K562 (cell line): ENCODE data around the gene GPR39. TPM values are rescaled to one million over a fixed set of nuclear protein-coding genes. Genes with fewer than 3 reads are reported as not detected.

Experiments used
- RAD21 ChIP-seq, 2 experiments: fragments of 250-450 bp in 1 of 2; fragments of 450-650 bp in 1 of 2; sonication (Bioruptor Pico) in 1 of 2; formaldehyde crosslinking in 1 of 2; IDR thresholded peaks in 1 of 2; conservative IDR thresholded peaks in 1 of 2; 2 replicates each; pipeline versions ENCODE4 v1.4.0 to v1.8.0; 2020 to 2022; ENCODE audit warnings: mild to moderate bottlenecking in 2 of 2, moderate library complexity in 1 of 2
- STAG1 ChIP-seq: sonication (generic); formaldehyde crosslinking; IDR thresholded peaks from 2 replicates; pipeline ENCODE4 v1.5.0; 2020; ENCODE audit warnings: missing genetic modification reagents, borderline replicate concordance
- ZKSCAN3 ChIP-seq: fragments of 250-450 bp; sonication (Bioruptor Pico); IDR thresholded peaks from 2 replicates; pipeline ENCODE4 v1.4.0; 2020
- ZNF668 ChIP-seq: fragments of 250-450 bp; sonication (Bioruptor Pico); IDR thresholded peaks from 2 replicates; pipeline ENCODE4 v1.8.0; 2022; ENCODE audit warnings: mild to moderate bottlenecking, inconsistent platforms
- polyA plus RNA-seq, 8 experiments: library from polyadenylated mRNA; depleted of rRNA in 4 of 8; stranded (reverse) in 5 of 8; unstranded in 3 of 8; fragments of >200 nt; fragmentation: Nextera tagmentation in 2 of 8; fragmentation: Illumina TruSeq in 1 of 8; extraction: Ambion mirVana in 2 of 8; extraction: Trizol in 1 of 8; gene quantifications; 2 replicates each; pipeline versions ENCODE4 v1.2.1 to v1.2.3, GENCODE V29; 2011 to 2014; ENCODE audit warnings: inconsistent platforms in 1 of 8, missing spikeins in 1 of 8
- total RNA-seq, 7 experiments: library from RNA; depleted of rRNA in 6 of 7; stranded (reverse); fragments of >200 nt in 6 of 7; fragmentation: Illumina TruSeq in 2 of 7; extraction: Trizol in 2 of 7; gene quantifications; 2 replicates each; pipeline versions ENCODE4 v1.2.1 to v1.2.3, GENCODE V29; 2011 to 2021; ENCODE audit warnings: low replicate concordance in 1 of 7
- TF ChIP-seq, protein P1 (sequence below): fragments of 250-450 bp; sonication (Bioruptor Pico); IDR thresholded peaks from 2 replicates; pipeline ENCODE4 v1.4.0; 2020; ENCODE audit warnings: mild to moderate bottlenecking
- TF ChIP-seq, protein P2 (sequence below): sonication (generic); formaldehyde crosslinking; IDR thresholded peaks from 2 replicates; pipeline ENCODE4 v1.8.0; 2022; ENCODE audit warnings: mild to moderate bottlenecking, missing genetic modification reagents
- TF ChIP-seq, protein P3 (sequence below): fragments of 450-650 bp; formaldehyde crosslinking; IDR thresholded peaks from 2 replicates; pipeline ENCODE4 v1.4.0; 2020; ENCODE audit warnings: mild to moderate bottlenecking, mixed read lengths
- TF ChIP-seq, protein P4 (sequence below): fragments of 250-450 bp; sonication (Bioruptor Pico); IDR thresholded peaks from 2 replicates; pipeline ENCODE4 v1.5.0; 2021; ENCODE audit warnings: mild to moderate bottlenecking, moderate library complexity
- TF ChIP-seq, protein P5 (sequence below), 2 experiments: fragments of 450-650 bp in 1 of 2; sonication (generic) in 1 of 2; formaldehyde crosslinking; conservative IDR thresholded peaks; 2 replicates each; pipeline versions ENCODE4 v1.4.0 to v1.8.1; 2020 to 2022; ENCODE audit warnings: mild to moderate bottlenecking in 1 of 2, missing genetic modification reagents in 1 of 2
- TF ChIP-seq, protein P6 (sequence below), 2 experiments: fragments of 200-800 bp in 1 of 2; sonication (Bioruptor generic) in 1 of 2; sonication (generic) in 1 of 2; formaldehyde crosslinking in 1 of 2; IDR thresholded peaks in 1 of 2; conservative IDR thresholded peaks in 1 of 2; 2 replicates each; pipeline versions ENCODE4 v1.5.0 to v1.6.1; 2016 to 2020; ENCODE audit warnings: missing compliant biosample characterization in 1 of 2, missing genetic modification characterization in 1 of 2, missing genetic modification reagents in 1 of 2
- TF ChIP-seq, protein P7 (sequence below): IDR thresholded peaks from 2 replicates; pipeline ENCODE4 v1.6.1; 2011; ENCODE audit warnings: borderline replicate concordance, low read depth, mild to moderate bottlenecking, moderate library complexity, low read length; ENCODE audit not compliant: insufficient read depth, poor library complexity, severe bottlenecking

The GPR39 gene
- total and polyA plus RNA-seq, 9 of the 15 experiments (the other 6 are each of a cell fraction or from before 2014, with no cell fraction given) = 0.04 TPM; not detected in 8

DNA sequence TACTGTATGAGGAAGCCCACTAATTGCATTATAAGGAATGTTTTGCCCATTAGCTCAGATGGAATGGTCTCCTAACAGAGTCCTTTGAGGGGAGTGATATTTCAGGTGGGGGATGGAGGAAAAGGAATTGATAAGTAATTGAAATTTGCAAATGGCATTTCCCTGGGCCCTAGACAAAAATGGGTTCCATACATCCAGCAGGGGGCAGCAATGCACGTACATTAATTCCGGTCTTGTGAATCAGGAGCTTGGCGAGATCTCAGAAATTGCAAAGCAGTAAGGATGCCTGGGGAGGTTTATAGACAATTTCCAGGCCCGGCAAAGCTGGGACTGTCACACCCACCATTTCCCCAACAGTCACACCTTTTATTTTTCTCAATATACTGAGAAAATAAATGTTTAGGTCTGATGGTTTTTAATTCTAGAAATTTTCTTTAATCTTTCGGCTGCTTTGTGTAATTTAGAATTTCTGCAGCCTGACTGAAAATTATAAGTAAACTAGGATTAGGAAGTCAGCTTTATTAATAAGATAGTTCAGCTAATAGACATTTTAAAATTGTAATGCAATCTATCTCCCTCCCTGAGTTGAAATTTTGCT is 130.6 kb downstream of the GPR39 start (continued):
- TF ChIP-seq, protein P1, sequence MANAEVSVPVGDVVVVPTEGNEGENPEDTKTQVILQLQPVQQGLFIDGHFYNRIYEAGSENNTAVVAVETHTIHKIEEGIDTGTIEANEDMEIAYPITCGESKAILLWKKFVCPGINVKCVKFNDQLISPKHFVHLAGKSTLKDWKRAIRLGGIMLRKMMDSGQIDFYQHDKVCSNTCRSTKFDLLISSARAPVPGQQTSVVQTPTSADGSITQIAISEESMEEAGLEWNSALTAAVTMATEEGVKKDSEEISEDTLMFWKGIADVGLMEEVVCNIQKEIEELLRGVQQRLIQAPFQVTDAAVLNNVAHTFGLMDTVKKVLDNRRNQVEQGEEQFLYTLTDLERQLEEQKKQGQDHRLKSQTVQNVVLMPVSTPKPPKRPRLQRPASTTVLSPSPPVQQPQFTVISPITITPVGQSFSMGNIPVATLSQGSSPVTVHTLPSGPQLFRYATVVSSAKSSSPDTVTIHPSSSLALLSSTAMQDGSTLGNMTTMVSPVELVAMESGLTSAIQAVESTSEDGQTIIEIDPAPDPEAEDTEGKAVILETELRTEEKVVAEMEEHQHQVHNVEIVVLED = no peak
- TF ChIP-seq ZKSCAN3 (CRISPR knock-in tag) = no peak
- TF ChIP-seq RAD21 (CRISPR knock-in tag; conservative IDR thresholded peaks at IDR 0.05 in 1 of 2, IDR thresholded peaks at IDR 0.05 in 1 of 2) = peak; percentile 37 to 69; a peak in 3 of 4 replicates
- no peak for TF ChIP-seq STAG1
- TF ChIP-seq ZNF668 (CRISPR knock-in tag) = no peak
- TF ChIP-seq, protein P2, sequence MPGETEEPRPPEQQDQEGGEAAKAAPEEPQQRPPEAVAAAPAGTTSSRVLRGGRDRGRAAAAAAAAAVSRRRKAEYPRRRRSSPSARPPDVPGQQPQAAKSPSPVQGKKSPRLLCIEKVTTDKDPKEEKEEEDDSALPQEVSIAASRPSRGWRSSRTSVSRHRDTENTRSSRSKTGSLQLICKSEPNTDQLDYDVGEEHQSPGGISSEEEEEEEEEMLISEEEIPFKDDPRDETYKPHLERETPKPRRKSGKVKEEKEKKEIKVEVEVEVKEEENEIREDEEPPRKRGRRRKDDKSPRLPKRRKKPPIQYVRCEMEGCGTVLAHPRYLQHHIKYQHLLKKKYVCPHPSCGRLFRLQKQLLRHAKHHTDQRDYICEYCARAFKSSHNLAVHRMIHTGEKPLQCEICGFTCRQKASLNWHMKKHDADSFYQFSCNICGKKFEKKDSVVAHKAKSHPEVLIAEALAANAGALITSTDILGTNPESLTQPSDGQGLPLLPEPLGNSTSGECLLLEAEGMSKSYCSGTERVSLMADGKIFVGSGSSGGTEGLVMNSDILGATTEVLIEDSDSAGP (CRISPR knock-in tag) = no peak
- TF ChIP-seq, protein P3, sequence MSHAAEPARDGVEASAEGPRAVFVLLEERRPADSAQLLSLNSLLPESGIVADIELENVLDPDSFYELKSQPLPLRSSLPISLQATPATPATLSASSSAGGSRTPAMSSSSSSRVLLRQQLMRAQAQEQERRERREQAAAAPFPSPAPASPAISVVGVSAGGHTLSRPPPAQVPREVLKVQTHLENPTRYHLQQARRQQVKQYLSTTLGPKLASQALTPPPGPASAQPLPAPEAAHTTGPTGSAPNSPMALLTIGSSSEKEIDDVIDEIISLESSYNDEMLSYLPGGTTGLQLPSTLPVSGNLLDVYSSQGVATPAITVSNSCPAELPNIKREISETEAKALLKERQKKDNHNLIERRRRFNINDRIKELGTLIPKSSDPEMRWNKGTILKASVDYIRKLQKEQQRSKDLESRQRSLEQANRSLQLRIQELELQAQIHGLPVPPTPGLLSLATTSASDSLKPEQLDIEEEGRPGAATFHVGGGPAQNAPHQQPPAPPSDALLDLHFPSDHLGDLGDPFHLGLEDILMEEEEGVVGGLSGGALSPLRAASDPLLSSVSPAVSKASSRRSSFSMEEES (CRISPR knock-in tag) = no peak
- TF ChIP-seq, protein P4, sequence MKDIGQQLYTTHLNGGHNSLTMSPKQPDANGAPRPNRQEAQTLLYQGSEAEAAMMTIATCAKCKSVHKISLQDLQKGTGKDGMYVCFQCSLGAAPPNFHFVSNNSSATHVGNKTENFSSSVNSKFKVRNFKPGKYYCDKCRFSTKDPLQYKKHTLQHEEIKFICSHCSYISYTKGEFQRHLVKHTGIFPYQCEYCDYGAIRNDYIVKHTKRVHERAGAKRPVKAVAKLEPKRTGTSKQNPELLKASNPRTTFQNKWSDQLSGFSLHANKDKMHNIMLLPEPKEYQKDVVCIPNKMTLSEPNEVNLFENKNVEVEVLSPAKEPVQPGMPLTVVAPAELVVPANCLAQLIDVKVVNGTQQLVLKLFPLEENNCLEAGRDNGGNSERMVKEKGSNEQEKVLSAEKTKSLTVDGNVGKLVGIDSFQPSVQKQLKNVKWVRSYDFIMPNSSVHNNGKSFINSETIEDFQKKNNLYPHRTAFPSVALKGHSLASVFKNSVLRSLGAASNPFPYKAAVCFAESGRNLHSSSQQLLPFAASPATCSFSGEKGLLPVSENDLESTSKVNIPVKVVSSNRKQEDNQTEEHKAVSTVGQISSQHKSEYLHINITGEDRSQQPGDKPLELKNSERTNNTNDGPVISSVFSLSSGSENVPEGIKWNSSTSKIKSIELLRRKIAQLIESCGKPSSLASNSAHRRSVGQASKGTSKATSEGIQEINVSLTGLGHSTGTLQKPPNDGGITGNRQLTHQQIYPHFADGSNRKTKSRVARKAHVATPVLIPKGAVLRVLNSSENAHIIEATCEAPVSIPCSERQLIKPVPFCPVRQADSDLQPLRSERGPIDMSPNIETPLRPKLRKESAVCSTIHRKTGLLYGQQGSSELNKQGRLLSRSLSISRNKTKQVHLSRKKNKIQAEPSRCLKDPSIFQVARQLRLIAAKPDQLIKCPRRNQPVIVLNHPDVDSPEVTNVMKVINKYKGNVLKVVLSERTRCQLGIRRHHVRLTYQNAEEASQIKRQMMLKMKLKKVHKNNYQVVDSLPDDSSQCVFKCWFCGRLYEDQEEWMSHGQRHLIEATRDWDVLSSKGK (CRISPR knock-in tag) = no peak
- TF ChIP-seq, protein P5, sequence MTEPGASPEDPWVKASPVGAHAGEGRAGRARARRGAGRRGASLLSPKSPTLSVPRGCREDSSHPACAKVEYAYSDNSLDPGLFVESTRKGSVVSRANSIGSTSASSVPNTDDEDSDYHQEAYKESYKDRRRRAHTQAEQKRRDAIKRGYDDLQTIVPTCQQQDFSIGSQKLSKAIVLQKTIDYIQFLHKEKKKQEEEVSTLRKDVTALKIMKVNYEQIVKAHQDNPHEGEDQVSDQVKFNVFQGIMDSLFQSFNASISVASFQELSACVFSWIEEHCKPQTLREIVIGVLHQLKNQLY (CRISPR knock-in tag; conservative IDR thresholded peaks at IDR 0.05) = no peak
- TF ChIP-seq, protein P6, sequence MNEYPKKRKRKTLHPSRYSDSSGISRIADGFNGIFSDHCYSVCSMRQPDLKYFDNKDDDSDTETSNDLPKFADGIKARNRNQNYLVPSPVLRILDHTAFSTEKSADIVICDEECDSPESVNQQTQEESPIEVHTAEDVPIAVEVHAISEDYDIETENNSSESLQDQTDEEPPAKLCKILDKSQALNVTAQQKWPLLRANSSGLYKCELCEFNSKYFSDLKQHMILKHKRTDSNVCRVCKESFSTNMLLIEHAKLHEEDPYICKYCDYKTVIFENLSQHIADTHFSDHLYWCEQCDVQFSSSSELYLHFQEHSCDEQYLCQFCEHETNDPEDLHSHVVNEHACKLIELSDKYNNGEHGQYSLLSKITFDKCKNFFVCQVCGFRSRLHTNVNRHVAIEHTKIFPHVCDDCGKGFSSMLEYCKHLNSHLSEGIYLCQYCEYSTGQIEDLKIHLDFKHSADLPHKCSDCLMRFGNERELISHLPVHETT (CRISPR knock-in tag; conservative IDR thresholded peaks at IDR 0.05 in 1 of 2, IDR thresholded peaks at IDR 0.05 in 1 of 2) = no peak
- TF ChIP-seq, protein P7, sequence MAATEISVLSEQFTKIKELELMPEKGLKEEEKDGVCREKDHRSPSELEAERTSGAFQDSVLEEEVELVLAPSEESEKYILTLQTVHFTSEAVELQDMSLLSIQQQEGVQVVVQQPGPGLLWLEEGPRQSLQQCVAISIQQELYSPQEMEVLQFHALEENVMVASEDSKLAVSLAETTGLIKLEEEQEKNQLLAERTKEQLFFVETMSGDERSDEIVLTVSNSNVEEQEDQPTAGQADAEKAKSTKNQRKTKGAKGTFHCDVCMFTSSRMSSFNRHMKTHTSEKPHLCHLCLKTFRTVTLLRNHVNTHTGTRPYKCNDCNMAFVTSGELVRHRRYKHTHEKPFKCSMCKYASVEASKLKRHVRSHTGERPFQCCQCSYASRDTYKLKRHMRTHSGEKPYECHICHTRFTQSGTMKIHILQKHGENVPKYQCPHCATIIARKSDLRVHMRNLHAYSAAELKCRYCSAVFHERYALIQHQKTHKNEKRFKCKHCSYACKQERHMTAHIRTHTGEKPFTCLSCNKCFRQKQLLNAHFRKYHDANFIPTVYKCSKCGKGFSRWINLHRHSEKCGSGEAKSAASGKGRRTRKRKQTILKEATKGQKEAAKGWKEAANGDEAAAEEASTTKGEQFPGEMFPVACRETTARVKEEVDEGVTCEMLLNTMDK = peak; percentile 43
